Measurements from ENCODE around the gene HOXB8.

HOXB8 gene

GRCh38 chr17:48567646-48568354, 47.3 kb downstream of the HOXB8 start:
- no peak for DNase-seq (ENCODE audit: low read depth in 2 of 2)

- no peak for DNase-seq (ENCODE audit: low read depth in 2 of 2)
These were observed 47.9 kb downstream of the HOXB8 start for GRCh38 chr17:48567209-48567608.

GRCh38 chr17:48566717-48567116, 48.4 kb downstream of the HOXB8 start:
- DNase-seq (ENCODE audit: low read depth in 2 of 2): no peak

- no peak for DNase-seq (ENCODE audit: low read depth in 2 of 2)
These were observed 49.0 kb downstream of the HOXB8 start for GRCh38 chr17:48565925-48566710.

- no peak for DNase-seq (ENCODE audit: low read depth in 2 of 2)
These were observed 50.0 kb downstream of the HOXB8 start for GRCh38 chr17:48565022-48565554.

GRCh38 chr17:48564188-48565021, 50.7 kb downstream of the HOXB8 start:
- DNase-seq (ENCODE audit: low read depth in 2 of 2): no peak

GRCh38 chr17:48563867-48564187, 51.3 kb downstream of the HOXB8 start:
- no peak for DNase-seq (ENCODE audit: low read depth in 2 of 2)

- DNase-seq (ENCODE audit: low read depth in 2 of 2): no peak
These were observed 51.7 kb downstream of the HOXB8 start for GRCh38 chr17:48563385-48563838.

GRCh38 chr17:48562934-48563333, 52.2 kb downstream of the HOXB8 start:
- DNase-seq (ENCODE audit: low read depth in 2 of 2): no peak

All from stimulated activated CD8-positive, alpha-beta memory T cell treated with anti-CD3 and anti-CD28 coated beads, Interleukin-7, amount 100 ng/mL, for 1 hour (primary cell).